ENCODE results near the gene GALNT18.
A peak's percentile ranks its signal among the peaks of the same experiment; 100 is the strongest.

GALNT18 gene

DNA sequence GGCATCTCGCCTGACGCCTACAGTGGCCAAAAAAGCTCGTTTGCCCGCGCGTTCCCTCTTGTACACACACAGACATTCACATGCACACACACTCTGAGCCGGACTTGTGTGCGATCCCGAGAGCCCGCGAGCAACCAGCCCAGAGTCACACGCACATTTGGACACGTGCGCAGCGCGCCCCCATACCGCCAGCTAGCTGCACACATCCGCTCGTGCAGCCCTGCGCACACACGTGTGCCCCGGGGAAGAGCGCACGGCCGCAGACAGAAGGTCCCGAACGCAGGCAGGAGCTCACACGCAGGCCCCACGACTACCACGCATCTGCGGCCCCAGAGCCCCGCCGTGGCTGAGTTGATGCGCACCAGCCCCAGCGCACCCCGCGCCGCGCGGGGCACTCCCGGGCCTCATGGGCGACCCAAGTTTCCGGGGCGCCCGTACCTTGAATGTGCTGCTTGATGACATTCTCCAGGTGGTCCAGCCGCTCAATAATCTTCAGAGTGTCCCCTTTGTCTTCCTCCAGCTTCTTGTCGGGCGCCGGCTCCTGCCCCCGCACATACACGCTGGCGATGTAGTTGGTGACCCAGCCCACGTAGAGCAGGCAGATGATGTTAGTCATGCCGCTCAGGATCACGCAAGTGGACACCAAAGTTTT is 758 bp downstream of the GALNT18 start (continued):
- no peak for TF ChIP-seq ZNF280D (tag by site-specific recombination; IDR thresholded peaks at IDR 0.05)
- TF ChIP-seq, protein P1, sequence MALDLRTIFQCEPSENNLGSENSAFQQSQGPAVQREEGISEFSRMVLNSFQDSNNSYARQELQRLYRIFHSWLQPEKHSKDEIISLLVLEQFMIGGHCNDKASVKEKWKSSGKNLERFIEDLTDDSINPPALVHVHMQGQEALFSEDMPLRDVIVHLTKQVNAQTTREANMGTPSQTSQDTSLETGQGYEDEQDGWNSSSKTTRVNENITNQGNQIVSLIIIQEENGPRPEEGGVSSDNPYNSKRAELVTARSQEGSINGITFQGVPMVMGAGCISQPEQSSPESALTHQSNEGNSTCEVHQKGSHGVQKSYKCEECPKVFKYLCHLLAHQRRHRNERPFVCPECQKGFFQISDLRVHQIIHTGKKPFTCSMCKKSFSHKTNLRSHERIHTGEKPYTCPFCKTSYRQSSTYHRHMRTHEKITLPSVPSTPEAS (tag by site-specific recombination; IDR thresholded peaks at IDR 0.05): peak; percentile 85
- TF ChIP-seq ZFHX2 (tag by site-specific recombination; conservative IDR thresholded peaks at IDR 0.05): peak; percentile 61; the same call in 1 of the 2 replicates
- no peak for TF ChIP-seq ZNF501 (tag by site-specific recombination; IDR thresholded peaks at IDR 0.05)

DNA sequence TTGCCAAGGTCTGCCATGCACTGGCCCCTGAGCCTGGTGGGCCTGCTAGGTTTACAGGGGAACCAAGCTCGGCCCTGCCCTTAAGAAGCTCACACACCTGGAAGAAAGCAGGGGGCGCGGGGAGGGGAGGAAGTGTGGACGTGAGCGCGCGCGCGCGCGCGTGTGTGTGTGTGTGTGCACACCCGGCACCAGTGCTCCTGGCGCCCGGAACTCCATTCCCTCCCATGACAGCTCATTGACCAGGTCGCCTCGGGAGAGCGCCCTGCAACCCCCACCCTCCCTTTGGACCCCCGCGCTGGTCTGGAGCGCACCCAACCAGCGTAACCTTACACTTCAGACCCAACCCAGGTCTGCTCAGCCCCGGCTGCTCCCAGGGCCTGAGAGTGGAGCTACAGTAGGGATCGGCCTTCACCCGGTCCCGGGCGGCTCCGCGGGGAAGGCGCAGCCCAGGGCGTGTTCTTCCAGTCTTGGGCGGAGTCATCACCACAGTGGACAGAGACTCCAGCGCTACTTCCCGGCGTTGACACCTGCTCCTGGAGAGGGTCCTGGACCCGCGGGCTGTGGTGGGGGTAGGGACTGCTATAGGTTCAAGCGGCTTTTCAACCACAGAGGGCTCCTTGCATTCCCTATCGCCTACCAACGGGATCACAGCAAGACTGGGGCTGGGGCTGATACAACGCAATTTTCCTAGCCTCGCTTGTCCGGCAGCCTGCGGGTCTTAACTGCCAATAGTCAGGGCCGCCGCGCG is 1.5 kb downstream of the GALNT18 start:
- Histone ChIP-seq H3K9me3 (ENCODE audit: control insufficient read depth, insufficient read depth, low read depth, low read length) (no peaks in the 10 kb centered on the region), H3K27ac (ENCODE audit: extremely low read depth, low read depth, low read length) (no peak overlapping the region; the same call in 1 of the 2 replicates), H3K36me3 (ENCODE audit: control insufficient read depth in 2 of 2, insufficient read depth in 1 of 2, low read length in 2 of 2) (no peaks in the 10 kb centered on the region), H3K4me3 (ENCODE audit: low read depth, low read length) (peak overlapping the region; percentile 48), H3K4me1 (ENCODE audit: control insufficient read depth, insufficient read depth, low read length) (no peaks in the 10 kb centered on the region)
- ChIA-PET POLR2A (interaction anchor here (1.2 to 1.3 kb wide), 3 partner anchors 36 to 176 kb away, joined by 3 read pairs; no protein-coding TSS in a partner anchor), CTCF (interaction anchor here (0.9 to 1.8 kb wide), 4 partner anchors 15 to 220 kb away, joined by 4 to 5 read pairs (median 4); no protein-coding TSS in a partner anchor)
- TF ChIP-seq ZNF48 (tag by site-specific recombination; IDR thresholded peaks at IDR 0.05) (no peak), ZNF121 (tag by site-specific recombination; IDR thresholded peaks at IDR 0.05) (no peak), KLF1 (tag by site-specific recombination; IDR thresholded peaks at IDR 0.05) (peak; percentile 77), TRIM28 (IDR thresholded peaks at IDR 0.05; ENCODE audit: borderline replicate concordance, low read length) (peak; percentile 63; the same call in 1 of the 2 replicates), SP3 (tag by site-specific recombination; IDR thresholded peaks at IDR 0.05) (peak; percentile 47; the same call in 1 of the 2 replicates), PATZ1 (tag by site-specific recombination; IDR thresholded peaks at IDR 0.05) (peak; percentile 54; the same call in 1 of the 2 replicates), ZNF518A (tag by site-specific recombination; conservative IDR thresholded peaks at IDR 0.05; ENCODE audit: low read depth) (no peak), ZNF488 (tag by site-specific recombination; IDR thresholded peaks at IDR 0.05) (no peak)
- TF ChIP-seq, protein P2, sequence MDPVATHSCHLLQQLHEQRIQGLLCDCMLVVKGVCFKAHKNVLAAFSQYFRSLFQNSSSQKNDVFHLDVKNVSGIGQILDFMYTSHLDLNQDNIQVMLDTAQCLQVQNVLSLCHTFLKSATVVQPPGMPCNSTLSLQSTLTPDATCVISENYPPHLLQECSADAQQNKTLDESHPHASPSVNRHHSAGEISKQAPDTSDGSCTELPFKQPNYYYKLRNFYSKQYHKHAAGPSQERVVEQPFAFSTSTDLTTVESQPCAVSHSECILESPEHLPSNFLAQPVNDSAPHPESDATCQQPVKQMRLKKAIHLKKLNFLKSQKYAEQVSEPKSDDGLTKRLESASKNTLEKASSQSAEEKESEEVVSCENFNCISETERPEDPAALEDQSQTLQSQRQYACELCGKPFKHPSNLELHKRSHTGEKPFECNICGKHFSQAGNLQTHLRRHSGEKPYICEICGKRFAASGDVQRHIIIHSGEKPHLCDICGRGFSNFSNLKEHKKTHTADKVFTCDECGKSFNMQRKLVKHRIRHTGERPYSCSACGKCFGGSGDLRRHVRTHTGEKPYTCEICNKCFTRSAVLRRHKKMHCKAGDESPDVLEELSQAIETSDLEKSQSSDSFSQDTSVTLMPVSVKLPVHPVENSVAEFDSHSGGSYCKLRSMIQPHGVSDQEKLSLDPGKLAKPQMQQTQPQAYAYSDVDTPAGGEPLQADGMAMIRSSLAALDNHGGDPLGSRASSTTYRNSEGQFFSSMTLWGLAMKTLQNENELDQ (tag by site-specific recombination; IDR thresholded peaks at IDR 0.05; ENCODE audit: low read depth): no peak
- TF ChIP-seq, protein P3, sequence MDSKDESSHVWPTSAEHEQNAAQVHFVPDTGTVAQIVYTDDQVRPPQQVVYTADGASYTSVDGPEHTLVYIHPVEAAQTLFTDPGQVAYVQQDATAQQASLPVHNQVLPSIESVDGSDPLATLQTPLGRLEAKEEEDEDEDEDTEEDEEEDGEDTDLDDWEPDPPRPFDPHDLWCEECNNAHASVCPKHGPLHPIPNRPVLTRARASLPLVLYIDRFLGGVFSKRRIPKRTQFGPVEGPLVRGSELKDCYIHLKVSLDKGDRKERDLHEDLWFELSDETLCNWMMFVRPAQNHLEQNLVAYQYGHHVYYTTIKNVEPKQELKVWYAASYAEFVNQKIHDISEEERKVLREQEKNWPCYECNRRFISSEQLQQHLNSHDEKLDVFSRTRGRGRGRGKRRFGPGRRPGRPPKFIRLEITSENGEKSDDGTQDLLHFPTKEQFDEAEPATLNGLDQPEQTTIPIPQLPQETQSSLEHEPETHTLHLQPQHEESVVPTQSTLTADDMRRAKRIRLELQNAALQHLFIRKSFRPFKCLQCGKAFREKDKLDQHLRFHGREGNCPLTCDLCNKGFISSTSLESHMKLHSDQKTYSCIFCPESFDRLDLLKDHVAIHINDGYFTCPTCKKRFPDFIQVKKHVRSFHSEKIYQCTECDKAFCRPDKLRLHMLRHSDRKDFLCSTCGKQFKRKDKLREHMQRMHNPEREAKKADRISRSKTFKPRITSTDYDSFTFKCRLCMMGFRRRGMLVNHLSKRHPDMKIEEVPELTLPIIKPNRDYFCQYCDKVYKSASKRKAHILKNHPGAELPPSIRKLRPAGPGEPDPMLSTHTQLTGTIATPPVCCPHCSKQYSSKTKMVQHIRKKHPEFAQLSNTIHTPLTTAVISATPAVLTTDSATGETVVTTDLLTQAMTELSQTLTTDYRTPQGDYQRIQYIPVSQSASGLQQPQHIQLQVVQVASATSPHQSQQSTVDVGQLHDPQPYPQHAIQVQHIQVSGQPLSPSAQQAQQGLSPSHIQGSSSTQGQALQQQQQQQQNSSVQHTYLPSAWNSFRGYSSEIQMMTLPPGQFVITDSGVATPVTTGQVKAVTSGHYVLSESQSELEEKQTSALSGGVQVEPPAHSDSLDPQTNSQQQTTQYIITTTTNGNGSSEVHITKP (tag by site-specific recombination; IDR thresholded peaks at IDR 0.05): peak; percentile 53; the same call in 1 of the 2 replicates
